Measurements from ENCODE around the gene TULP1.

GRCh38 chr6:35470663-35471120 lies 42.0 kb downstream of the TULP1 start:
- TF ChIP-seq, protein P1, sequence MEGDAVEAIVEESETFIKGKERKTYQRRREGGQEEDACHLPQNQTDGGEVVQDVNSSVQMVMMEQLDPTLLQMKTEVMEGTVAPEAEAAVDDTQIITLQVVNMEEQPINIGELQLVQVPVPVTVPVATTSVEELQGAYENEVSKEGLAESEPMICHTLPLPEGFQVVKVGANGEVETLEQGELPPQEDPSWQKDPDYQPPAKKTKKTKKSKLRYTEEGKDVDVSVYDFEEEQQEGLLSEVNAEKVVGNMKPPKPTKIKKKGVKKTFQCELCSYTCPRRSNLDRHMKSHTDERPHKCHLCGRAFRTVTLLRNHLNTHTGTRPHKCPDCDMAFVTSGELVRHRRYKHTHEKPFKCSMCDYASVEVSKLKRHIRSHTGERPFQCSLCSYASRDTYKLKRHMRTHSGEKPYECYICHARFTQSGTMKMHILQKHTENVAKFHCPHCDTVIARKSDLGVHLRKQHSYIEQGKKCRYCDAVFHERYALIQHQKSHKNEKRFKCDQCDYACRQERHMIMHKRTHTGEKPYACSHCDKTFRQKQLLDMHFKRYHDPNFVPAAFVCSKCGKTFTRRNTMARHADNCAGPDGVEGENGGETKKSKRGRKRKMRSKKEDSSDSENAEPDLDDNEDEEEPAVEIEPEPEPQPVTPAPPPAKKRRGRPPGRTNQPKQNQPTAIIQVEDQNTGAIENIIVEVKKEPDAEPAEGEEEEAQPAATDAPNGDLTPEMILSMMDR (IDR thresholded peaks at IDR 0.05; ENCODE audit: low read depth, low read length) = no peak
- TF ChIP-seq POLR2A (IDR thresholded peaks at IDR 0.05; ENCODE audit: extremely low read depth, insufficient read length) = no peak
- TF ChIP-seq, protein P2, sequence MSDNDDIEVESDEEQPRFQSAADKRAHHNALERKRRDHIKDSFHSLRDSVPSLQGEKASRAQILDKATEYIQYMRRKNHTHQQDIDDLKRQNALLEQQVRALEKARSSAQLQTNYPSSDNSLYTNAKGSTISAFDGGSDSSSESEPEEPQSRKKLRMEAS (IDR thresholded peaks at IDR 0.05; ENCODE audit: low read depth, low read length) = no peak
- TF ChIP-seq MYC (IDR thresholded peaks at IDR 0.05; ENCODE audit: low read depth, low read length) = no peak

Data from NB4 (cell line).